ENCODE results near the gene GON4L. TPM values are rescaled to one million over a fixed set of nuclear protein-coding genes. Genes with fewer than 3 reads are reported as not detected.

GON4L gene
- total and polyA plus RNA-seq, 7 donors = 10.6 to 29.9 (median 21.0) TPM

- Histone ChIP-seq H3K9me3 (no peaks in the 10 kb centered on the region), H3K27me3 (ENCODE audit: insufficient read depth in 3 of 3, low read length in 2 of 3) (no peaks in the 10 kb centered on the region), H3K27ac (no peak overlapping the region), H3K36me3 (ENCODE audit: insufficient read depth in 1 of 2, low read depth in 1 of 2) (peaks cover 7 to 42% of the 10 kb centered on the region in 2 donors), H3K4me3 (no peak overlapping the region), H3K4me1 (peaks cover 4% of the 10 kb centered on the region)
- intact Hi-C loops (cut with DNase I) = no loop called here
- ATAC-seq (no peak), DNase-seq (no peak)
- TF ChIP-seq, protein P1, sequence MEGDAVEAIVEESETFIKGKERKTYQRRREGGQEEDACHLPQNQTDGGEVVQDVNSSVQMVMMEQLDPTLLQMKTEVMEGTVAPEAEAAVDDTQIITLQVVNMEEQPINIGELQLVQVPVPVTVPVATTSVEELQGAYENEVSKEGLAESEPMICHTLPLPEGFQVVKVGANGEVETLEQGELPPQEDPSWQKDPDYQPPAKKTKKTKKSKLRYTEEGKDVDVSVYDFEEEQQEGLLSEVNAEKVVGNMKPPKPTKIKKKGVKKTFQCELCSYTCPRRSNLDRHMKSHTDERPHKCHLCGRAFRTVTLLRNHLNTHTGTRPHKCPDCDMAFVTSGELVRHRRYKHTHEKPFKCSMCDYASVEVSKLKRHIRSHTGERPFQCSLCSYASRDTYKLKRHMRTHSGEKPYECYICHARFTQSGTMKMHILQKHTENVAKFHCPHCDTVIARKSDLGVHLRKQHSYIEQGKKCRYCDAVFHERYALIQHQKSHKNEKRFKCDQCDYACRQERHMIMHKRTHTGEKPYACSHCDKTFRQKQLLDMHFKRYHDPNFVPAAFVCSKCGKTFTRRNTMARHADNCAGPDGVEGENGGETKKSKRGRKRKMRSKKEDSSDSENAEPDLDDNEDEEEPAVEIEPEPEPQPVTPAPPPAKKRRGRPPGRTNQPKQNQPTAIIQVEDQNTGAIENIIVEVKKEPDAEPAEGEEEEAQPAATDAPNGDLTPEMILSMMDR (IDR thresholded peaks at IDR 0.05) = no peak
- 79 to 86% (median 86%) methylated on average over 4 of the region's 4 CpGs for WGBS, 3 donors
Measured at GRCh38 chr1:155827450-155827849, 29.6 kb downstream of the GON4L start.

DNA sequence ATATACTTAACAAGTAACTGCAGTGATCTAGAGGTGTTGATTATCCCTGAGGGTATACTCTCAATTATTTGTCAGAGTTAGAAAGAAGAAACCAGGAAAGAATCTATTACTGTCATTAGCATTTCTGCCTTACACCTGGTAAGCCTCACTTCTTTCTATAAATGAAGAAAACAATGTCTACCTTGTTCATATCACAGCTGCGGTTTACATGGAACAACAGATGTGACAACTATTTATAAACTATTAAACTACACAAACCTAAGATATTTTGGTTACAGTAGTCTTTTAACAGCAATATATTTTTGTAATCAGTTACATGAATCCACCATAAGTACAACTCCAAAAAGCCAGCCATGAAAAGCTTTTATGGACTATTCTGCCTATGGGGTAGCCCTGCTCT, 40.7 kb downstream of the GON4L start:
- no peaks in the 10 kb centered on the region for H3K27me3 ChIP-seq (ENCODE audit: insufficient read depth in 3 of 3, low read length in 2 of 3)
- TF ChIP-seq, protein P1 (IDR thresholded peaks at IDR 0.05) = no peak
- intact Hi-C loops (cut with DNase I) = no loop called here
- no peak overlapping the region for H3K4me3 ChIP-seq
- ATAC-seq (no peak), DNase-seq (no peak)
- no peaks in the 10 kb centered on the region for H3K9me3 ChIP-seq
- peaks cover 0 to 99% of the 10 kb centered on the region in 2 donors for H3K36me3 ChIP-seq (ENCODE audit: insufficient read depth in 1 of 2, low read depth in 1 of 2)
- H3K27ac ChIP-seq = no peak overlapping the region
- WGBS, 3 donors = 80 to 100% (median 87%) methylated on average over 1 of the region's 1 CpG
- H3K4me1 ChIP-seq = no peaks in the 10 kb centered on the region

DNA sequence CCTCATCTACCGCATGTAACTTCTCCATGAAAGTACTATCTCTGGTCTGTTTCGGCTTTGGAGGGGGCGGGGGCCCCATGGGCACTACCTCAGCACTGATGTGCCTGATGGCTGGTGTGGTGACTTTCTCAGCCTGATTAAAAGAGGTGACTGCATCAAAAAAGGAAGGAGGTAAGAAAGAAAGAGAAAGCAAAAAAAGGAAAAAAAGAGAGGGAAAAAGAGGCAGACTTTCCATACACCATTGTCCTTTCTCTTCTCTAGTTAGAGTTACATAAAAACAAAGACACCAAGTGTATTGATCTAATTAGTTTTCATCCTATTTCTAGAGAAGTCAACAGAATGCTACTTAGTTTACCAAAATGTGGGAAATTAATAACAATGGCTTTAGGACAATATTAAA, 43.3 kb downstream of the GON4L start:
- intact Hi-C loops (cut with DNase I) = no loop called here
- ATAC-seq = no peak
- Histone ChIP-seq H3K27ac (no peak overlapping the region), H3K27me3 (ENCODE audit: insufficient read depth in 3 of 3, low read length in 2 of 3) (no peaks in the 10 kb centered on the region), H3K9me3 (no peaks in the 10 kb centered on the region), H3K4me3 (no peak overlapping the region), H3K4me1 (no peaks in the 10 kb centered on the region), H3K36me3 (ENCODE audit: insufficient read depth in 1 of 2, low read depth in 1 of 2) (peaks cover 0 to 91% of the 10 kb centered on the region in 2 donors)
- no peak for DNase-seq
- WGBS, 3 donors = 89 to 93% (median 93%) methylated on average over 3 of the region's 3 CpGs
- TF ChIP-seq, protein P1 (IDR thresholded peaks at IDR 0.05) = no peak

DNA sequence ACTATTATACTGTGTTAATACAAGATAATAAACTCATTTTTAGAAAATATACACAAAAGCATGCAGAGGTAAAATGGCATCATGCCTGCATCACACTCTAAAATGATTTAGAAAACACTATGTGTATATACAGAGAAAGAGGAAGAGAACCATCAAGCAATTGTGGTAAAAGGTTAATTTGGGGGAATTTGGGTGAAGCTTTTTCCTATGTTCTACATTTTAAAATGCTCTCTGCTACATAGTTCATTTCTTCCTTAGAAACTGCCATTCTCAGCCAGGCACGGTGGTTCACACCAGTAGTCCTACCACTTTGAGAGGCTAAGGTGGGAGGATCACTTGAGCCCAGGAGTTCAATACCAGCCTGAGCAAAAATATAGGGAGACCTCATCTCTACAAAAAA, 44.1 kb downstream of the GON4L start:
- ATAC-seq = no peak
- H3K36me3 ChIP-seq (ENCODE audit: insufficient read depth in 1 of 2, low read depth in 1 of 2) = peaks cover 0 to 90% of the 10 kb centered on the region in 2 donors
- TF ChIP-seq, protein P1 (IDR thresholded peaks at IDR 0.05) = no peak

GRCh38 chr1:155809088-155809487, 47.9 kb downstream of the GON4L start:
- intact Hi-C loops (cut with DNase I) = no loop called here
- H3K4me1 ChIP-seq = no peaks in the 10 kb centered on the region
- peaks cover 2 to 86% of the 10 kb centered on the region in 2 donors for H3K36me3 ChIP-seq (ENCODE audit: insufficient read depth in 1 of 2, low read depth in 1 of 2)
- 83 to 88% (median 85%) methylated on average over 1 of the region's 1 CpG for WGBS, 3 donors
- ATAC-seq (no peak), DNase-seq (no peak)
- H3K9me3 ChIP-seq = no peaks in the 10 kb centered on the region
- TF ChIP-seq, protein P1 (IDR thresholded peaks at IDR 0.05) = no peak
- H3K4me3 ChIP-seq = no peak overlapping the region
- no peaks in the 10 kb centered on the region for H3K27me3 ChIP-seq (ENCODE audit: insufficient read depth in 3 of 3, low read length in 2 of 3)
- no peak overlapping the region for H3K27ac ChIP-seq

More for the DNA sequence above, 44.1 kb downstream of the GON4L start:
- no peak for DNase-seq
- 86 to 93% (median 91%) methylated on average over 1 of the region's 1 CpG for WGBS, 3 donors
- Histone ChIP-seq H3K4me3 (no peak overlapping the region), H3K27ac (no peak overlapping the region), H3K27me3 (ENCODE audit: insufficient read depth in 3 of 3, low read length in 2 of 3) (no peaks in the 10 kb centered on the region), H3K9me3 (no peaks in the 10 kb centered on the region), H3K4me1 (no peaks in the 10 kb centered on the region)
- intact Hi-C loops (cut with DNase I) = no loop called here
